Measurements from ENCODE around the gene AGPAT4. TPM values are rescaled to one million over a fixed set of nuclear protein-coding genes. Genes with fewer than 3 reads are reported as not detected.

Gene AGPAT4
- polyA plus RNA-seq, 1 donor (not counting 4 experiments of a cell fraction or from before 2014, with no cell fraction given): 8.4 TPM

DNA sequence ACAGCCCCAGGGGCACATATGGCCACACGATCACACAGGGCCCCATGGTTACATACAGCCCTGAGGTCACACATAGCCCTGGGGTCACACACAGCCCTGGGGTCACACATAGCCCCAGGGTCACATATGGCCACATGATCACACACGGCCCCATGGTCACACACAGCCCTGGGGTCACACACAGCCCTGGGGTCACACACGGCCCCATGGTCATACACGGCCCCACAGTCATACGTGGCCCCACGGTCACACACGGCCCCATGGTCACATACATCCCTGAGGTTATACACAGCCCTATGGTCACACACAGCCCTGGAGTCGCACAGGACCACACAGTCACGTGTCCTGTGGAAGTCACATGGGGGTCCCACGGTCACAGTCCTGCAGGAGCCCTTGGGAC is 120.1 kb downstream of the AGPAT4 start:
- Histone ChIP-seq H2AFZ (ENCODE audit: control insufficient read depth, low read length) (no peak overlapping the region), H3K27ac (ENCODE audit: control insufficient read depth, insufficient read depth, low read length) (no peak overlapping the region), H3K9me1 (ENCODE audit: control insufficient read depth, extremely low read depth, insufficient read depth, low read length) (no peaks in the 10 kb centered on the region), H3K9ac (ENCODE audit: control insufficient read depth, extremely low read depth, insufficient read depth, low read length) (no peak overlapping the region), H3K4me1 (ENCODE audit: control insufficient read depth, extremely low read depth, insufficient read depth, low read length) (no peaks in the 10 kb centered on the region), H3K4me3 (ENCODE audit: control insufficient read depth in 2 of 3, extremely low read depth in 1 of 3, insufficient read depth in 2 of 3, low read depth in 1 of 3, low read length in 3 of 3) (no peak overlapping the region), H3K4me2 (ENCODE audit: control insufficient read depth, extremely low read depth, insufficient read depth, low read depth, low read length) (no peak overlapping the region), H3K27me3 (ENCODE audit: control insufficient read depth, extremely low read depth, insufficient read depth, low read length) (no peaks in the 10 kb centered on the region), H3K9me3 (ENCODE audit: control insufficient read depth, low read depth, low read length) (no peaks in the 10 kb centered on the region), H3K36me3 (ENCODE audit: control insufficient read depth in 2 of 2, extremely low read depth in 1 of 2, insufficient read depth in 2 of 2, low read length in 2 of 2) (peaks cover 0 to 3% of the 10 kb centered on the region in 2 experiments), H4K20me1 (ENCODE audit: control insufficient read depth, extremely low read depth, insufficient read depth, low read length) (no peaks in the 10 kb centered on the region), H3K79me2 (ENCODE audit: control insufficient read depth, insufficient read depth, low read length) (no peaks in the 10 kb centered on the region)
- dilution Hi-C loops (cut with MboI; ENCODE audit: extremely low pct_ligation_motif_present, low sequenced_read_pairs): no loop called here
- FAIRE-seq: no peak
- no peak for TF ChIP-seq CTCF (optimal IDR thresholded peaks at IDR 0.05 in 1 of 3, IDR thresholded peaks at IDR 0.05 in 1 of 3, conservative IDR thresholded peaks at IDR 0.05 in 1 of 3; ENCODE audit: extremely low read depth in 1 of 3, insufficient read depth in 2 of 3, low read length in 3 of 3)
- TF ChIP-seq EZH2 (IDR thresholded peaks at IDR 0.05; ENCODE audit: low read length): no peak
- DNase-seq (ENCODE audit: low read depth, low spot score): no peak

DNA sequence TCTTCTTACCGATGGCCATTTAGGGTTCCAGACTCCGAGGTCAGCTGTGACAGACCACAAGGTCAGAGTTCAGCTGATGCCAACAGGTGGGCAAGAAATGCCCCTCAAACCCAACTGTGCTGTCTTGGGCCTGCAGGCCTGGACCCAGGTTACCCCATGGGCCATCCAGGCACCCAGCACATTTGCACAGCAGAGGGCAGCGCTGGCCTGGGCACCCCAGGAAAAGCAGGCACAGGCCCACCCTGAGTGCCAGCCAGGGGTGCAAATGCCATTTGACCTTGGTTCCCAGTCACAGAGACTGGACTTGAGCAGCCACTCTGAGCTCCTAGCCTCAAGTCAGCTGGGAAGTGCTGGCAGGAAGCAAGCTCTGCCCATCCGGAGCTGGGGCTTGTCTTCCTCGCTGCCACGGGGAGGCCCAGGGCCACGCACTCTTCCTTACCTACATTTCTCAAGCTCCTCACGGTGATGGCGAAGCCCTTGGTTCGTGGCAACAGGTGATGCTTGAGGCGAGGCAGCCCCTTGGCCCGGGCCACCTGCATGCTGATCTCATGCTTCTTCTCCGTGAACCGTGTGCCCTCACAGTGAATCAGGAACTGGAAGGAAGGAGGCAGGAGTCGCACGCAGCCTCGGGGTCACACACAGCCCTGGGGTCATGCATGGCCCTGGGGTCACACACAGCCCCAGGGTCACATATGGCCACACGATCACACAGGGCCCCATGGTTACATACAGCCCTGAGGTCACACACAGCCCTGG is 120.8 kb downstream of the AGPAT4 start:
- Histone ChIP-seq H3K9me3 (ENCODE audit: control insufficient read depth, low read depth, low read length) (no peaks in the 10 kb centered on the region), H3K4me2 (ENCODE audit: control insufficient read depth, extremely low read depth, insufficient read depth, low read depth, low read length) (no peak overlapping the region), H4K20me1 (ENCODE audit: control insufficient read depth, extremely low read depth, insufficient read depth, low read length) (no peaks in the 10 kb centered on the region), H3K27me3 (ENCODE audit: control insufficient read depth, extremely low read depth, insufficient read depth, low read length) (no peaks in the 10 kb centered on the region), H3K4me3 (ENCODE audit: control insufficient read depth in 2 of 3, extremely low read depth in 1 of 3, insufficient read depth in 2 of 3, low read depth in 1 of 3, low read length in 3 of 3) (no peak overlapping the region), H3K27ac (ENCODE audit: control insufficient read depth, insufficient read depth, low read length) (no peak overlapping the region), H3K9ac (ENCODE audit: control insufficient read depth, extremely low read depth, insufficient read depth, low read length) (no peak overlapping the region), H3K79me2 (ENCODE audit: control insufficient read depth, insufficient read depth, low read length) (no peaks in the 10 kb centered on the region), H3K4me1 (ENCODE audit: control insufficient read depth, extremely low read depth, insufficient read depth, low read length) (no peaks in the 10 kb centered on the region), H3K36me3 (ENCODE audit: control insufficient read depth in 2 of 2, extremely low read depth in 1 of 2, insufficient read depth in 2 of 2, low read length in 2 of 2) (peaks cover 0 to 3% of the 10 kb centered on the region in 2 experiments), H3K9me1 (ENCODE audit: control insufficient read depth, extremely low read depth, insufficient read depth, low read length) (no peaks in the 10 kb centered on the region), H2AFZ (ENCODE audit: control insufficient read depth, low read length) (no peak overlapping the region)
- DNase-seq (ENCODE audit: low read depth, low spot score) (no peak), FAIRE-seq (no peak)
- no peak for TF ChIP-seq EZH2 (IDR thresholded peaks at IDR 0.05; ENCODE audit: low read length)
- TF ChIP-seq CTCF (optimal IDR thresholded peaks at IDR 0.05 in 1 of 3, IDR thresholded peaks at IDR 0.05 in 1 of 3, conservative IDR thresholded peaks at IDR 0.05 in 1 of 3; ENCODE audit: extremely low read depth in 1 of 3, insufficient read depth in 2 of 3, low read length in 3 of 3): peak; percentile 27 to 68 (median 56)
- dilution Hi-C loops (cut with MboI; ENCODE audit: extremely low pct_ligation_motif_present, low sequenced_read_pairs): no loop called here
